ENCODE data around the gene DOK4. TPM values are rescaled to one million over a fixed set of nuclear protein-coding genes. Genes with fewer than 3 reads are reported as not detected.

Gene DOK4
- total RNA-seq, 1 donor from 2014 or later = 25.5 TPM

DNA sequence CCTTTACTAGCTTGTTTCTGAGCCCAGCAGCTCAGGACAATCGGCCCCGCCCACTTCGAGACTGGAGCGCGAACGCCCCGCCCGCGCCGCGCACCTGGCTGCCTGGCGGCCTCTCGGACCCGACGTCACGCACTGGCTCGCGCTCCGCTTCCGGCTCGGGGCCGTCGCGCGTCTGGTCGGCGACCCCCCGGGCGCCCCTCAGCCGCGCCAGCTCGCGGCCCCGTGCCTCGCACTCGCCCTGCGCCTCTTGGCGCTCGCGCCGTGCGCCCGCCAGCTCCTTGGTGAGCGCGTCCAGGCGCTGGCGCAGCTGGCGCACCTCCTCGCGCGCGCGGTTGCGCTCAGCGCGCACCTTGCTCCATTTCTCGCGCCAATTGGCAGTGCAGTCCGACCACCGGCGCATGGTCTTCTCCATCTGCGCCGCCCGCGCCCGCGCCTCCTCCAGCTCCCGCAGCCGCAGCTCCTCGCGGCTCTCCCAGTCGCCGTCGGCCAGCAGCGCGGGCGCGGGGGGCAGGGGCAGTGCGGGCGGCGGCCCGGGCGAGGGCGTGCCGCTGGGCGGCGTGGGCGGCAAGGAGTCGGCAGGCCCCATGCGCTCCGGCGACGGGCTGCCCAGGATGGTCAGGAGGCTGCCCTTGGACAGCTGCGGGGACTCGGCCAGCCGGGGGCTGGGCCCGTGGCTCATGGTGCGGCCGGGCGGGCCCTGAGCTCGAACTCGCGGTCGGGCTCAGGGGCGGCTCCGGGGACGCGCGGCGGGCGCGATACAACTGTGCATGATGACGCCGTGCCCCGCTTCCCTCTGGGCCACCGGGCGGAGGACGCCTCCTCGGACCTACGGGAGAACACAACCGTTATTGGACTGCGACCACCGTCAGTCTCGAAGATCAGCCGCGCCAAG, 42.5 kb upstream of the DOK4 start:
- no peak for TF ChIP-seq EZH2 (IDR thresholded peaks at IDR 0.05; ENCODE audit: insufficient read depth, low read length)
- TF ChIP-seq, protein P1, sequence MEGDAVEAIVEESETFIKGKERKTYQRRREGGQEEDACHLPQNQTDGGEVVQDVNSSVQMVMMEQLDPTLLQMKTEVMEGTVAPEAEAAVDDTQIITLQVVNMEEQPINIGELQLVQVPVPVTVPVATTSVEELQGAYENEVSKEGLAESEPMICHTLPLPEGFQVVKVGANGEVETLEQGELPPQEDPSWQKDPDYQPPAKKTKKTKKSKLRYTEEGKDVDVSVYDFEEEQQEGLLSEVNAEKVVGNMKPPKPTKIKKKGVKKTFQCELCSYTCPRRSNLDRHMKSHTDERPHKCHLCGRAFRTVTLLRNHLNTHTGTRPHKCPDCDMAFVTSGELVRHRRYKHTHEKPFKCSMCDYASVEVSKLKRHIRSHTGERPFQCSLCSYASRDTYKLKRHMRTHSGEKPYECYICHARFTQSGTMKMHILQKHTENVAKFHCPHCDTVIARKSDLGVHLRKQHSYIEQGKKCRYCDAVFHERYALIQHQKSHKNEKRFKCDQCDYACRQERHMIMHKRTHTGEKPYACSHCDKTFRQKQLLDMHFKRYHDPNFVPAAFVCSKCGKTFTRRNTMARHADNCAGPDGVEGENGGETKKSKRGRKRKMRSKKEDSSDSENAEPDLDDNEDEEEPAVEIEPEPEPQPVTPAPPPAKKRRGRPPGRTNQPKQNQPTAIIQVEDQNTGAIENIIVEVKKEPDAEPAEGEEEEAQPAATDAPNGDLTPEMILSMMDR (IDR thresholded peaks at IDR 0.05; ENCODE audit: insufficient read depth, low read depth, low read length) = no peak
- no peak overlapping the region for H2AFZ ChIP-seq (ENCODE audit: low read depth, low read length)

DNA sequence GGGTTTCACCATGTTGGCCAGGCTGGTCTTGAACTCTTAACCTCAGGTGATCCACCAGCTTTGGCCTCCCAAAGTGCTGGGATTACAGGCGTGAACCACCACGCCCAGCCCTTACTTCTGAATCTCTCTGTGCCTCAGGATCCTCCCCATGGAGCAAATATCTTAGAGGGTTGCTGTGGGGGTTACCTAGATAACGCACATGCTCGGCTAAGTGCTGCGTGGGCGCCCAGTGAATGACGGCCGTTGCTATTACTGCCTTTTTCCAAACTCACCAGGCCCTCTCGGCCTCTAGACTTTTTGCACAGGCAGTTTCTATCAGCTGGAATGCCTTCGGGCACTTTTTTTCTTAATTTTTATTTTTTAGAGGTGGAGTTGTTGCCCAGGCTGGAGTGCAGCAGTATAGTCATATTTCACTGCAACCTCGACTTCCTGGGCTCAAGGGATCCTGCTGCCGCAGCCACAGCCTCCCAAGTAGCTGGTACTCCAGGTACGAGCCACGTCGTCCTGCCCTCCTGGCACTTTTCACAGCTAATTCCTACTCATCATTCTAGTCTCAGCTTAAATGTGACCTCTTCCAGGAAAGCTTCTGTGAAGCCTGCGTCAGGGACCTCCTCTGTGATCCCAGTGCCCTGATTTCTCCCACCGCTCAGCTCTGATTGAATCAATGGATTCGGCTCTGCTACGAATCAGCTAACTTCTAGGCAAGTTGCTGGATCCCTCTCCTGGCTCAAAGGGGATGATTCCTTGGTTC, 41.5 kb upstream of the DOK4 start:
- no peak overlapping the region for H3K27ac Mint-ChIP-seq (ENCODE audit: unreplicated experiment)

More for the DNA sequence above, 42.5 kb upstream of the DOK4 start:
- no peak for FAIRE-seq
- Histone ChIP-seq H3K36me3 (ENCODE audit: insufficient read depth, low read length) (no peaks in the 10 kb centered on the region), H3K4me3 (ENCODE audit: insufficient read depth, low read depth, low read length) (no peak overlapping the region), H3K4me1 (ENCODE audit: insufficient read depth, low read length) (peaks cover 22% of the 10 kb centered on the region), H3K27me3 (ENCODE audit: insufficient read depth, low read length) (no peaks in the 10 kb centered on the region), H3K9ac (ENCODE audit: low read length) (no peak overlapping the region), H3K4me2 (ENCODE audit: low read length) (peak overlapping the region; percentile 36), H4K20me1 (ENCODE audit: insufficient read depth, low read length) (peaks cover 20% of the 10 kb centered on the region), H3K79me2 (ENCODE audit: insufficient read depth, low read length) (peaks cover 14% of the 10 kb centered on the region), H3K9me3 (ENCODE audit: insufficient read depth, low read depth, low read length) (no peaks in the 10 kb centered on the region), H3K27ac (ENCODE audit: low read depth, low read length) (no peak overlapping the region)
- no peak overlapping the region for H3K27ac Mint-ChIP-seq (ENCODE audit: unreplicated experiment)
- no peak overlapping the region for H3K4me3 Mint-ChIP-seq (ENCODE audit: unreplicated experiment)
- peaks cover 4% of the 10 kb centered on the region for H3K36me3 Mint-ChIP-seq (ENCODE audit: low read depth, unreplicated experiment)
- no peak for DNase-seq (ENCODE audit: low read depth)
- peaks cover 9% of the 10 kb centered on the region for H3K9me3 Mint-ChIP-seq (ENCODE audit: unreplicated experiment)
- H3K27me3 Mint-ChIP-seq (ENCODE audit: low read depth, unreplicated experiment) = peaks cover 16% of the 10 kb centered on the region
- peaks cover 36% of the 10 kb centered on the region for H3K4me1 Mint-ChIP-seq (ENCODE audit: low read depth, unreplicated experiment)

More for the DNA sequence above, 41.5 kb upstream of the DOK4 start:
- Histone ChIP-seq H3K27ac (ENCODE audit: low read depth, low read length) (no peak overlapping the region), H3K4me3 (ENCODE audit: insufficient read depth, low read depth, low read length) (no peak overlapping the region), H4K20me1 (ENCODE audit: insufficient read depth, low read length) (peaks cover 20% of the 10 kb centered on the region), H2AFZ (ENCODE audit: low read depth, low read length) (no peak overlapping the region), H3K4me2 (ENCODE audit: low read length) (no peak overlapping the region), H3K4me1 (ENCODE audit: insufficient read depth, low read length) (peaks cover 18% of the 10 kb centered on the region), H3K79me2 (ENCODE audit: insufficient read depth, low read length) (peaks cover 7% of the 10 kb centered on the region), H3K27me3 (ENCODE audit: insufficient read depth, low read length) (no peaks in the 10 kb centered on the region), H3K9ac (ENCODE audit: low read length) (no peak overlapping the region), H3K9me3 (ENCODE audit: insufficient read depth, low read depth, low read length) (no peaks in the 10 kb centered on the region), H3K36me3 (ENCODE audit: insufficient read depth, low read length) (no peaks in the 10 kb centered on the region)
- Mint-ChIP-seq H3K4me3 (ENCODE audit: unreplicated experiment) (no peak overlapping the region), H3K4me1 (ENCODE audit: low read depth, unreplicated experiment) (peaks cover 30% of the 10 kb centered on the region), H3K27me3 (ENCODE audit: low read depth, unreplicated experiment) (peaks cover 17% of the 10 kb centered on the region), H3K36me3 (ENCODE audit: low read depth, unreplicated experiment) (peaks cover 4% of the 10 kb centered on the region), H3K9me3 (ENCODE audit: unreplicated experiment) (peaks cover 9% of the 10 kb centered on the region)
- FAIRE-seq (no peak), DNase-seq (ENCODE audit: low read depth) (no peak)
- TF ChIP-seq, protein P1 (IDR thresholded peaks at IDR 0.05; ENCODE audit: insufficient read depth, low read depth, low read length) = no peak
- no peak for TF ChIP-seq EZH2 (IDR thresholded peaks at IDR 0.05; ENCODE audit: insufficient read depth, low read length)
